ENCODE data around the gene NDUFAF2.
"Not testable (repeated sequence)": the region's sequence is repeated elsewhere in the genome, so short reads cannot be mapped to it uniquely, and the experiment has no call there.

NDUFAF2 gene

DNA sequence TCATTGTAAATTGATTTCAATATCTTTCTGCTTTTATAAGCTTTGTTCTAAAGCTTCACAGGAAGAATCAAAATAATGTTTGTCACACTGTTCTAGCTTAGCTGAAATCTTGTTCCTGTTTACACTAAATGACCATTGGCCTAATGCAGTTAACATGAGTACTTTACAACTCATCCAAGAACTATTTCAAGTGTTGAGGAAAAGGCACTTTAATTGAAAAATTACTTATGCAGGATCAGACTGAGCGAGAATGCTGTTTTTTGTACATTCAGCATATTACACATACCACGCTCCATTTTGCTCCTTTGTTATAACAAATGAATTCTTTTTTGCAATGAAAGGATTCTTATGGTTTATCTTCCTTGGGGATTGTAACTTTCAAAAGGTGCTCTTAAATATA is 239.7 kb downstream of the NDUFAF2 start:
- DNase-seq: no peak

- no peak for DNase-seq
Observed at GRCh38 chr5:61186634-61187033, 241.6 kb downstream of the NDUFAF2 start.

GRCh38 chr5:61187352-61187751 is 242.3 kb downstream of the NDUFAF2 start:
- DNase-seq: not testable (repeated sequence)

DNA sequence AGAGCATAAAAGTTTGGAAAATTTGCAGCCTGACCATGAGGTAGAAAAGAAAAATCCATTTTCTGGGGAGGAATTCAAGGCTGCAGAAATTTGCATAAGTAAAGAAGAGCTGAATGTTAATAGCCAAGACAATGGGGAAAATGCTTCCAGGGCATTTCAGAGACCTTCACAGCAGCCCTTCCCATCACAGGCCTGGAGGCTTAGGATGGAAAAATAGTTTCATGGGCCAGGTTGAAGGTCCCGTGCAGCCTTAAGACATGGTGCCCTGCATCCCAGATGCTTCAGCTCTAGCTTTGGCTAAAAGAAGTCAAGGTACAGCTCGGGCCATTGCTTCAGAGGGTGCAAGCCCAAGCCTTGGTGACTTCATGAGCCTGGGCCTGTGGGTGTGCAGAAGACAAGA is 242.8 kb downstream of the NDUFAF2 start:
- DNase-seq: not testable (repeated sequence)

GRCh38 chr5:61198606-61199005 is 253.6 kb downstream of the NDUFAF2 start:
- DNase-seq: no peak

- DNase-seq: no peak
Observed at GRCh38 chr5:61200582-61201155, 255.7 kb downstream of the NDUFAF2 start.

GRCh38 chr5:61202213-61202612 is 257.2 kb downstream of the NDUFAF2 start:
- DNase-seq: no peak
